Activated CD4-positive, alpha-beta memory T cell treated with anti-CD3 and anti-CD28 coated beads, Interleukin-2, amount 10 ng/mL, durations not matched to agents 7 days and 5 days (primary cell): Measurements from ENCODE around the gene MRPL33. TPM values are rescaled to one million over a fixed set of nuclear protein-coding genes. Genes with fewer than 3 reads are reported as not detected.

Experiments
- CTCF ChIA-PET: fragments of 350-600 bp; sonication (Branson Sonifier 250); formaldehyde crosslinking; loops from one replicate; lab custom pipeline; 2021; ENCODE audit warnings: antibody characterized with exemption, inconsistent platforms; lab: Charles Lee
- POLR2A ChIA-PET: fragments of 350-600 bp; sonication (Branson Sonifier 250); formaldehyde crosslinking; loops from one replicate; lab custom pipeline; 2021; ENCODE audit warnings: antibody characterized with exemption; lab: Charles Lee
- DNase-seq: peaks from one replicate; pipeline ENCODE4 v3.0.0-alpha.2; 2020
- H3K27ac Mint-ChIP-seq: one replicate; pipeline ENCODE4 v1.8.0; 2021; ENCODE audit warnings: mild to moderate bottlenecking, mixed read lengths
- H3K27me3 Mint-ChIP-seq: one replicate; pipeline ENCODE4 v1.8.0; 2021; ENCODE audit warnings: mixed read lengths
- H3K36me3 Mint-ChIP-seq: one replicate; pipeline ENCODE4 v1.8.0; 2021; ENCODE audit warnings: low read depth, mixed read lengths
- H3K4me1 Mint-ChIP-seq: one replicate; pipeline ENCODE4 v1.8.0; 2021; ENCODE audit warnings: mixed read lengths
- H3K4me3 Mint-ChIP-seq: one replicate; pipeline ENCODE4 v1.8.0; 2021; ENCODE audit warnings: mild to moderate bottlenecking, mixed read lengths
- H3K9me3 Mint-ChIP-seq: one replicate; pipeline ENCODE4 v1.8.0; 2021; ENCODE audit warnings: mixed read lengths
- total RNA-seq, 2 experiments: library from RNA; stranded (reverse); gene quantifications; one replicate each; pipeline ENCODE4 v1.2.3, GENCODE V29; 2021

The MRPL33 gene
- total RNA-seq = 10 to 100 TPM; 58.4 to 58.6 TPM

GRCh38 chr2:27771548-27772335 lies at the start of gene MRPL33:
MRPL33 (plus strand) TSS chr2:27771719; CDS start chr2:27771778, 59 bp downstream.
- peak; percentile 92 for DNase-seq
- peak within 1 kb of the TSS; percentile 93 for H3K27ac Mint-ChIP-seq
- peaks cover 42% of the 10 kb centered on the region for H3K4me1 Mint-ChIP-seq
- ChIA-PET POLR2A (interaction anchor here (0.7 to 2.7 kb wide), 9 partner anchors 13 to 638 kb away, joined by 3 to 8 read pairs (median 4); partner anchors contain the start of genes BABAM2, RBKS, SLC4A1AP and SUPT7L), CTCF (interaction anchor here (1.1 to 2.7 kb wide), 3 partner anchors 17 to 88 kb away, joined by 3 to 6 read pairs (median 3); no protein-coding TSS in a partner anchor)
- no peaks in the 10 kb centered on the region for H3K9me3 Mint-ChIP-seq
- H3K27me3 Mint-ChIP-seq = no peaks in the 10 kb centered on the region
- peaks cover 32% of the 10 kb centered on the region for H3K36me3 Mint-ChIP-seq
- H3K4me3 Mint-ChIP-seq = peak within 1 kb of the TSS; percentile 99

GRCh38 chr2:27721884-27722485 lies 49.5 kb upstream of the MRPL33 start:
- Mint-ChIP-seq H3K4me1 (peaks cover 31% of the 10 kb centered on the region), H3K27me3 (peaks cover 2% of the 10 kb centered on the region), H3K4me3 (no peak overlapping the region), H3K27ac (peak overlapping the region; percentile 5), H3K36me3 (no peaks in the 10 kb centered on the region), H3K9me3 (no peaks in the 10 kb centered on the region)
- CTCF ChIA-PET = interaction anchor here (0.7 to 4.0 kb wide), 5 partner anchors 11 to 22 kb away, joined by 3 to 25 read pairs (median 4); no protein-coding TSS in a partner anchor
- POLR2A ChIA-PET = no interaction called here
- DNase-seq = no peak

DNA sequence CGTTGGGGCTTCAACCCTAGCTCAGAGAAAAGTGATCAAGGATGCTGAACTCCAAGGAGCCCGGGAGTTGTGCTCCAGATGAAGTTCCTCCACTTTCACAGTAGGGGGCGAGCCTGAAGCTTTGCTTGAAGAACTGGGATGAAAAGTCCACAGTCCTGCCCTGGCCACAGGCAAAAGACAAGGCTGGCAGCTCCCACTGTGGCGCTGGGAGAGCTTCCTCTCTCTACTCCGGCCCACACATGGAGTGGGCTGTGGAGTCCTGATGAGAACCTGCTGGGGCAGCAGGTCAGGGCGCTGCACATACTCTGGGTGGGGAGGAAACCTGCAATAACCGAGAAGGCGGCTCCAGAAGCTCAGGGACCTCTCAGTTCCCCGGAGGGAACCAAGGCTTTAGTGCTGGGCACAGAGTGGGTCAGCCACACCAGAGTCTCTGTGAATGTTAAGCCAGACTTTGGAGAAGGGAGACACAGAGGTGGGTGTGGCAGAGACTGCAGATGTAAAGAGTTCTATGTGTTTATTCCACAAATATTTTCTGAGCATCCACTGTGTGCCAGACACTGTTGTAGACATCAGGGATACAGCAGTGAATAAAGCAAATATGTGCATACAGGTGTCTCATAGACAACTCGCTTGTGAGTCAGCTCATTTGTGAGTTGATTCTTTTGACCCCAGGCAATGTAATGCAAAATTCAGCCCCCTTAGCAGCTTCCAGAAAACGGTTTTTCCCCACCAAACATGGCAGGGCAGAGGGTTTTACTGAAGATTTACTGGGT lies 48.0 kb upstream of the MRPL33 start:
- peaks cover 34% of the 10 kb centered on the region for H3K4me1 Mint-ChIP-seq
- no peaks in the 10 kb centered on the region for H3K27me3 Mint-ChIP-seq
- peak; percentile 35 for DNase-seq
- no peak overlapping the region for H3K27ac Mint-ChIP-seq
- H3K4me3 Mint-ChIP-seq = no peak overlapping the region
- no peaks in the 10 kb centered on the region for H3K36me3 Mint-ChIP-seq
- CTCF ChIA-PET = interaction anchor here (0.6 to 4.0 kb wide), 20 partner anchors 9 to 1038 kb away, joined by 3 to 25 read pairs (median 3); no protein-coding TSS in a partner anchor
- H3K9me3 Mint-ChIP-seq = no peaks in the 10 kb centered on the region
- POLR2A ChIA-PET = interaction anchor here (0.7 to 1.3 kb wide), 2 partner anchors 13 to 167 kb away, joined by 3 to 5 read pairs; partner anchors contain the start of genes BABAM2 and RBKS

- Mint-ChIP-seq H3K4me1 (peaks cover 38% of the 10 kb centered on the region), H3K9me3 (no peaks in the 10 kb centered on the region), H3K36me3 (no peaks in the 10 kb centered on the region), H3K4me3 (no peak overlapping the region), H3K27ac (no peak overlapping the region), H3K27me3 (no peaks in the 10 kb centered on the region)
- no peak for DNase-seq
- POLR2A ChIA-PET = interaction anchor here (1.0 kb wide), 1 partner anchor 40 kb away, joined by 3 read pairs; no protein-coding TSS in a partner anchor
- CTCF ChIA-PET = interaction anchor here (1.0 to 4.0 kb wide), 8 partner anchors 8 to 669 kb away, joined by 3 to 25 read pairs (median 10); no protein-coding TSS in a partner anchor
Measured at GRCh38 chr2:27724191-27724590, 47.3 kb upstream of the MRPL33 start.

- ChIA-PET CTCF (interaction anchor here (1.0 to 4.0 kb wide), 7 partner anchors 8 to 42 kb away, joined by 3 to 25 read pairs (median 13); no protein-coding TSS in a partner anchor), POLR2A (interaction anchor here (1.0 kb wide), 1 partner anchor 41 kb away, joined by 3 read pairs; no protein-coding TSS in a partner anchor)
- H3K27ac Mint-ChIP-seq = no peak overlapping the region
- H3K4me3 Mint-ChIP-seq = no peak overlapping the region
- no peaks in the 10 kb centered on the region for H3K9me3 Mint-ChIP-seq
- no peaks in the 10 kb centered on the region for H3K27me3 Mint-ChIP-seq
- DNase-seq = no peak
- no peaks in the 10 kb centered on the region for H3K36me3 Mint-ChIP-seq
- peaks cover 32% of the 10 kb centered on the region for H3K4me1 Mint-ChIP-seq
Measured at GRCh38 chr2:27724905-27725701, 46.4 kb upstream of the MRPL33 start.

- POLR2A ChIA-PET = no interaction called here
- DNase-seq = no peak
- CTCF ChIA-PET = interaction anchor here (2.3 kb wide), 1 partner anchor 44 kb away, joined by 7 read pairs; no protein-coding TSS in a partner anchor
- H3K4me1 Mint-ChIP-seq = peaks cover 14% of the 10 kb centered on the region
- H3K9me3 Mint-ChIP-seq = no peaks in the 10 kb centered on the region
- no peak overlapping the region for H3K4me3 Mint-ChIP-seq
- no peak overlapping the region for H3K27ac Mint-ChIP-seq
- no peaks in the 10 kb centered on the region for H3K27me3 Mint-ChIP-seq
- H3K36me3 Mint-ChIP-seq = no peaks in the 10 kb centered on the region
Measured at GRCh38 chr2:27727257-27727656, 44.3 kb upstream of the MRPL33 start.

DNA sequence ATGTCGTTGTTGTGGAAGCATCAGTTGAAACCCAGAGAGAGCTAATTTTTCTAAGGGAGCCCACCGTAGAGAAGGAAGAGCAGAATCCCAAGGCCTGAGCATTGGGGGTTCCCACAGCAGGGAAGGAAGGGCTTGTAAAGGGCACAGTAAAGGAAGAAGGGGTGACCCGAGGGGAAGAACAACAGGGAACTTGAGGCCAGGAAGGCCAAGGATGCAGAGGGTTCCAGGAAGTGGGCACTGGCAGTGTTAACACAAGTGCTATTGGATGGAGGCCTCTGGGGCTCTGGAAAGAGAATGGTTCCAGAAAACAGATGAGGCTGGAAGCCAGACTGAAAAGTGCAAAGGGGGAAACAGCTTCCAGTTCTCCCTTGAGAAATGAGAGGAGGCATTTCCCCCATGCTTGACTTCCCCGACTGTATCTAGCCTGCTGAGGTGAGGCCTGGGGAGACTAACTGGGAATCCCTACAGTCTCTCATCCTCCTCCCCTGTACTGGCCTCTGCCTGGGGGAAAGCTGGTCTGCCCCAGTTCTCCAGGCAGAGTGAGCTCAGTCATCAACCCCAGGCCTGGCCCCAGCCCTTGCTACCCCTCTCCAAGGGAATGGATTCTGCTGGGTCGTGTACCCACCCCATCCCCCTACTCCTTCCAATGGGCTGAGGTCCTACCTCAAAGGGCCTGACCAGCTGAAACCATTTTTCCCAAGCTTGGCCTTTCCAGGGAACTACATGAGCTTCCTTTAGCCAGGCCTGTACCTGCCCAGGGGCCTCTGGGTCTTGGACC lies 43.2 kb upstream of the MRPL33 start:
- Mint-ChIP-seq H3K4me3 (no peak overlapping the region), H3K27ac (no peak overlapping the region), H3K27me3 (no peaks in the 10 kb centered on the region), H3K4me1 (peaks cover 12% of the 10 kb centered on the region), H3K36me3 (no peaks in the 10 kb centered on the region), H3K9me3 (no peaks in the 10 kb centered on the region)
- ChIA-PET POLR2A (no interaction called here), CTCF (interaction anchor here (0.6 to 0.9 kb wide), 2 partner anchors 26 to 334 kb away, joined by 3 read pairs; no protein-coding TSS in a partner anchor)
- no peak for DNase-seq

DNA sequence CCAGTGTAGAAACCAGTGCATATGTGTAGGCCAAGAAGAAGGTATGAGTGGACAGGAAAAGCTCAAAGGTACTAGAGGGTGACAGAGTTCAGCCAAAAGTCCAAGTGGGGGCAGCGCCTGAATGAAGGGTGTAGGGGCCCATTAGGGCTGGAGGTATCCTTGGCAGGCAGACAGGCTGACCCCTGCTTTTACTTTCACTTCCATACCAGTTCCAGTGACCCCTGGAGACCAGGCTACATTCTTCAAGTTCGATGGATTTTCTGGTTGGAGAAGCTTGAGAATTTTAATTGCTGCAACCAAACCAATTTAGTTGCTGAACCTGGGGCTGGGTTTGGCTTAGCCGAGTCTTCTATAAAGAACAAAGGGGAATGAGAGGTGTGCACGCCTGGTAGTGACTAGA lies 42.3 kb upstream of the MRPL33 start:
- CTCF ChIA-PET = no interaction called here
- POLR2A ChIA-PET = no interaction called here
- Mint-ChIP-seq H3K9me3 (peaks cover 4% of the 10 kb centered on the region), H3K27me3 (no peaks in the 10 kb centered on the region), H3K4me3 (no peak overlapping the region), H3K36me3 (no peaks in the 10 kb centered on the region), H3K27ac (no peak overlapping the region), H3K4me1 (peaks cover 11% of the 10 kb centered on the region)
- DNase-seq = no peak

- CTCF ChIA-PET = interaction anchor here (1.3 kb wide), 1 partner anchor 24 kb away, joined by 3 read pairs; no protein-coding TSS in a partner anchor
- POLR2A ChIA-PET = no interaction called here
- H3K9me3 Mint-ChIP-seq = peaks cover 4% of the 10 kb centered on the region
- H3K27ac Mint-ChIP-seq = no peak overlapping the region
- no peak for DNase-seq
- H3K36me3 Mint-ChIP-seq = no peaks in the 10 kb centered on the region
- no peaks in the 10 kb centered on the region for H3K27me3 Mint-ChIP-seq
- H3K4me1 Mint-ChIP-seq = peaks cover 11% of the 10 kb centered on the region
- H3K4me3 Mint-ChIP-seq = no peak overlapping the region
Measured at GRCh38 chr2:27729614-27730013, 41.9 kb upstream of the MRPL33 start.

- H3K27ac Mint-ChIP-seq = no peak overlapping the region
- ChIA-PET POLR2A (interaction anchor here (1.0 kb wide), 1 partner anchor 26 kb away, joined by 3 read pairs; no protein-coding TSS in a partner anchor), CTCF (interaction anchor here (1.3 kb wide), 1 partner anchor 24 kb away, joined by 3 read pairs; no protein-coding TSS in a partner anchor)
Measured at GRCh38 chr2:27730261-27730662, 41.3 kb upstream of the MRPL33 start.

More at GRCh38 chr2:27730261-27730662, 41.3 kb upstream of the MRPL33 start:
- no peak for DNase-seq
- Mint-ChIP-seq H3K4me3 (no peak overlapping the region), H3K9me3 (peaks cover 4% of the 10 kb centered on the region), H3K27me3 (no peaks in the 10 kb centered on the region), H3K36me3 (no peaks in the 10 kb centered on the region), H3K4me1 (peaks cover 15% of the 10 kb centered on the region)
